Ureter (tissue), 1 donor: ENCODE measurements around the gene CSTF1. TPM values are rescaled to one million over a fixed set of nuclear protein-coding genes. Genes with fewer than 3 reads are reported as not detected.
"Not testable (repeated sequence)": the region's sequence is repeated elsewhere in the genome, so short reads cannot be mapped to it uniquely, and the experiment has no call there.

ENCODE experiments used
- DNase-seq: peaks from one replicate; pipeline ENCODE4 v3.0.0-alpha.2; 2020; ENCODE audit warnings: low spot score
- total RNA-seq: library from RNA; stranded (reverse); gene quantifications from one replicate; pipeline ENCODE4 v1.2.4, GENCODE V29; 2023
- donor health status: DM: yes; HTN: yes; CAD: no.

The CSTF1 gene
- total RNA-seq, 1 donor from 2014 or later, result 36.6 TPM

- no peak for DNase-seq
These were observed 17.1 kb downstream of the CSTF1 start for GRCh38 chr20:56409521-56409920.

GRCh38 chr20:56409956-56410355 lies 17.5 kb downstream of the CSTF1 start:
- DNase-seq, result no peak

GRCh38 chr20:56411287-56411686 lies 18.8 kb downstream of the CSTF1 start:
- DNase-seq, result not testable (repeated sequence)

- no peak for DNase-seq
These were observed 19.5 kb downstream of the CSTF1 start, which contains the start of gene CASS4 for GRCh38 chr20:56411759-56412472. TSS of gene CASS4 (plus strand) at chr20:56412260. CDS start at chr20:56412459, 199 bp downstream.

GRCh38 chr20:56412473-56412790 lies 20.0 kb downstream of the CSTF1 start:
- DNase-seq, result no peak

- DNase-seq, result no peak
These were observed 20.5 kb downstream of the CSTF1 start for GRCh38 chr20:56412949-56413348.

- DNase-seq, result no peak
These were observed 22.7 kb downstream of the CSTF1 start for GRCh38 chr20:56414842-56415765.

GRCh38 chr20:56417402-56417801 lies 25.0 kb downstream of the CSTF1 start:
- DNase-seq, result no peak

GRCh38 chr20:56417911-56418310 lies 25.5 kb downstream of the CSTF1 start:
- DNase-seq, result no peak

- DNase-seq, result no peak
These were observed 26.0 kb downstream of the CSTF1 start for GRCh38 chr20:56418385-56418861.

GRCh38 chr20:56420028-56420427 lies 27.6 kb downstream of the CSTF1 start:
- no peak for DNase-seq

GRCh38 chr20:56420940-56421688 lies 28.7 kb downstream of the CSTF1 start:
- no peak for DNase-seq

GRCh38 chr20:56422076-56422823 lies 29.8 kb downstream of the CSTF1 start:
- no peak for DNase-seq

GRCh38 chr20:56422824-56423189 lies 30.4 kb downstream of the CSTF1 start:
- DNase-seq, result no peak

- DNase-seq, result no peak
These were observed 30.8 kb downstream of the CSTF1 start for GRCh38 chr20:56423211-56423610.

- no peak for DNase-seq
These were observed 31.4 kb downstream of the CSTF1 start for GRCh38 chr20:56423886-56424285.

GRCh38 chr20:56424931-56425330 lies 32.5 kb downstream of the CSTF1 start:
- DNase-seq, result no peak

GRCh38 chr20:56426026-56426425 lies 33.6 kb downstream of the CSTF1 start:
- no peak for DNase-seq

GRCh38 chr20:56426926-56427325 lies 34.5 kb downstream of the CSTF1 start:
- no peak for DNase-seq

GRCh38 chr20:56427797-56428196 lies 35.4 kb downstream of the CSTF1 start:
- DNase-seq, result no peak

- no peak for DNase-seq
These were observed 36.0 kb downstream of the CSTF1 start for GRCh38 chr20:56428410-56428809.
